HCT116 (cell line): ENCODE data around the gene ORC6. TPM values are rescaled to one million over a fixed set of nuclear protein-coding genes. Genes with fewer than 3 reads are reported as not detected.
A peak's percentile ranks its signal among the peaks of the same experiment; 100 is the strongest.
"Not testable (repeated sequence)": the region's sequence is repeated elsewhere in the genome, so short reads cannot be mapped to it uniquely, and the experiment has no call there.

Experiments used
- ATAC-seq: fragments of 200-7000 bp; cut with Tn5 transposase; 2 replicates; pipeline ENCODE4 v1.9.1; 2020; ENCODE audit warnings: mild to moderate bottlenecking, moderate library complexity
- BruUV-seq: library from RNA; stranded (reverse); fragments of 400-500 nt; replicated peaks from 2 replicates; lab custom pipeline; 2021; lab: Mats Ljungman, UMichigan
- CTCF ChIA-PET: fragments of 300-600 bp; sonication (Branson Sonifier 250); formaldehyde crosslinking; loops from one replicate; lab custom pipeline; 2021; ENCODE audit warnings: antibody characterized with exemption; lab: Charles Lee
- POLR2A ChIA-PET: fragments of 300-600, 350-600 bp; sonication (Branson Sonifier 250); formaldehyde crosslinking; loops from one replicate; lab custom pipeline; 2021; ENCODE audit warnings: antibody characterized with exemption; lab: Charles Lee
- RAD21 ChIA-PET, 2 experiments: fragments of 300-600 bp; sonication (Branson Sonifier 250); formaldehyde crosslinking; loops; one replicate each; lab custom pipeline; 2023; ENCODE audit warnings: low total read pairs in 2 of 2; ENCODE audit not compliant: uncharacterized antibody in 2 of 2, unreplicated experiment in 2 of 2, low non-redundant PET in 1 of 2; lab: Charles Lee
- DNase-seq: peaks from one replicate; pipeline ENCODE4 v3.0.0-alpha.2; 2010; ENCODE audit warnings: low read depth, low spot score
- H2AFZ ChIP-seq: fragments of 200-600 bp; shearing (Covaris generic), sonication (generic); 2 replicates; pipeline ENCODE4 v1.6.1; 2017; ENCODE audit warnings: low read depth, mixed run types, mixed read lengths, antibody characterized with exemption, low read length; ENCODE audit not compliant: poor library complexity, severe bottlenecking
- H3K27ac ChIP-seq: 2 replicates; pipeline ENCODE4 v1.5.1; 2012; ENCODE audit warnings: low read depth, low read length
- H3K27me3 ChIP-seq: fragments of 200-600 bp; sonication (generic); 2 replicates; pipeline ENCODE4 v1.6.1; 2016; ENCODE audit warnings: mixed run types, low read length, mixed read lengths; ENCODE audit not compliant: insufficient read depth
- H3K36me3 ChIP-seq, 2 experiments: fragments of 200-500 bp in 1 of 2; fragments of 200-600 bp in 1 of 2; sonication (Bioruptor generic) in 1 of 2; sonication (generic) in 1 of 2; 2 replicates each; pipeline versions ENCODE4 v1.5.1 to v1.6.1; 2014 to 2016; ENCODE audit warnings: low read length in 2 of 2, inconsistent platforms in 1 of 2, mixed read lengths in 1 of 2, mixed run types in 1 of 2; ENCODE audit not compliant: insufficient read depth in 2 of 2, control insufficient read depth in 1 of 2
- H3K4me1 ChIP-seq, 2 experiments: fragments of 200-600 bp in 1 of 2; sonication (generic) in 1 of 2; 2 replicates each; pipeline versions ENCODE4 v1.5.1 to v1.6.1; 2012 to 2017; ENCODE audit warnings: low read length in 2 of 2, inconsistent platforms in 1 of 2, mild to moderate bottlenecking in 1 of 2, mixed read lengths in 1 of 2, mixed run types in 1 of 2, moderate library complexity in 1 of 2; ENCODE audit not compliant: insufficient read depth in 2 of 2, control insufficient read depth in 1 of 2
- H3K4me2 ChIP-seq: fragments of 200-600 bp; sonication (generic); 2 replicates; pipeline ENCODE4 v1.6.1; 2017; ENCODE audit warnings: mixed run types, low read length, mixed read lengths
- H3K4me3 ChIP-seq, 2 experiments: fragments of 200-600 bp in 1 of 2; sonication (generic) in 1 of 2; replicated peaks in 1 of 2; 2 replicates each; pipeline ENCODE4 v1.5.1; 2011 to 2016; ENCODE audit warnings: low read length in 2 of 2, control low read depth in 1 of 2, low read depth in 1 of 2, mild to moderate bottlenecking in 1 of 2, mixed read lengths in 1 of 2, mixed run types in 1 of 2
- H3K79me2 ChIP-seq: fragments of 200-600 bp; sonication (generic); 2 replicates; pipeline ENCODE4 v1.6.1; 2017; ENCODE audit warnings: mild to moderate bottlenecking, mixed run types, low read length, moderate library complexity, mixed read lengths; ENCODE audit not compliant: insufficient read depth
- H3K9ac ChIP-seq: fragments of 200-600 bp; sonication (generic); 2 replicates; pipeline ENCODE4 v1.6.1; 2016; ENCODE audit warnings: low read length, mixed read lengths
- H3K9me2 ChIP-seq: fragments of 200-600 bp; sonication (generic), shearing (Covaris generic); 2 replicates; pipeline ENCODE4 v1.6.1; 2017; ENCODE audit warnings: mixed run types, mild to moderate bottlenecking, moderate library complexity; ENCODE audit not compliant: insufficient read depth
- H3K9me3 ChIP-seq, 2 experiments: fragments of 200-500 bp in 1 of 2; fragments of 200-600 bp in 1 of 2; sonication (Bioruptor generic) in 1 of 2; sonication (generic) in 1 of 2; 2 replicates each; pipeline ENCODE4 v1.6.1; 2014 to 2017; ENCODE audit warnings: low read length in 2 of 2, mixed read lengths in 2 of 2, inconsistent platforms in 1 of 2, low read depth in 1 of 2, mild to moderate bottlenecking in 1 of 2, mixed run types in 1 of 2, moderate library complexity in 1 of 2; ENCODE audit not compliant: control insufficient read depth in 1 of 2, insufficient read depth in 1 of 2
- H4K20me1 ChIP-seq: fragments of 200-600 bp; sonication (generic), shearing (Covaris generic); 2 replicates; pipeline ENCODE4 v1.6.1; 2017; ENCODE audit warnings: mixed run types, mild to moderate bottlenecking, moderate library complexity; ENCODE audit not compliant: insufficient read depth
- CBX3 ChIP-seq: IDR thresholded peaks from 2 replicates; pipeline ENCODE4 v1.6.1; 2012; ENCODE audit warnings: low read depth
- EGR1 ChIP-seq: IDR thresholded peaks from 2 replicates; pipeline ENCODE4 v1.6.1; 2012; ENCODE audit warnings: low read depth
- RAD21 ChIP-seq: IDR thresholded peaks from 2 replicates; pipeline ENCODE4 v1.6.1; 2012; ENCODE audit warnings: low read depth, mild to moderate bottlenecking
- YY1 ChIP-seq: IDR thresholded peaks from 2 replicates; pipeline ENCODE4 v1.6.1; 2011; ENCODE audit warnings: low read length, low read depth, moderate library complexity, mild to moderate bottlenecking; ENCODE audit not compliant: insufficient replicate concordance; ENCODE audit errors: extremely low read depth
- ZFX ChIP-seq: fragments of 450-650 bp; IDR thresholded peaks from 2 replicates; pipeline ENCODE4 v1.6.1; 2017
- intact Hi-C: fragments of 100-400 bp; cut with micrococcal nuclease; formaldehyde crosslinking; loops from 2 replicates; pipeline ENCODE4 v1.10.0; 2022
- total RNA-seq: library from RNA; stranded (reverse); gene quantifications from one replicate; pipeline ENCODE4 v1.2.1, GENCODE V29; 2021; ENCODE audit not compliant: unreplicated experiment
- TF ChIP-seq, protein P1 (sequence below): IDR thresholded peaks from 2 replicates; pipeline ENCODE4 v1.6.1; 2012
- TF ChIP-seq, protein P2 (sequence below), 3 experiments: fragments of 200-600 bp in 1 of 3; sonication (generic) in 1 of 3; IDR thresholded peaks in 2 of 3; conservative IDR thresholded peaks in 1 of 3; 2 replicates each; pipeline ENCODE4 v1.5.1; 2012 to 2017; ENCODE audit warnings: low read depth in 2 of 3, low read length in 2 of 3, antibody characterized with exemption in 1 of 3, borderline replicate concordance in 1 of 3, control low read depth in 1 of 3, mild to moderate bottlenecking in 1 of 3, mixed read lengths in 1 of 3, mixed run types in 1 of 3, moderate library complexity in 1 of 3; ENCODE audit not compliant: insufficient read depth in 1 of 3
- TF ChIP-seq, protein P3 (sequence below): IDR thresholded peaks from 2 replicates; pipeline ENCODE4 v1.6.1; 2012

Gene ORC6
- total RNA-seq, 1 experiment from 2014 or later, result 44.7 TPM

DNA sequence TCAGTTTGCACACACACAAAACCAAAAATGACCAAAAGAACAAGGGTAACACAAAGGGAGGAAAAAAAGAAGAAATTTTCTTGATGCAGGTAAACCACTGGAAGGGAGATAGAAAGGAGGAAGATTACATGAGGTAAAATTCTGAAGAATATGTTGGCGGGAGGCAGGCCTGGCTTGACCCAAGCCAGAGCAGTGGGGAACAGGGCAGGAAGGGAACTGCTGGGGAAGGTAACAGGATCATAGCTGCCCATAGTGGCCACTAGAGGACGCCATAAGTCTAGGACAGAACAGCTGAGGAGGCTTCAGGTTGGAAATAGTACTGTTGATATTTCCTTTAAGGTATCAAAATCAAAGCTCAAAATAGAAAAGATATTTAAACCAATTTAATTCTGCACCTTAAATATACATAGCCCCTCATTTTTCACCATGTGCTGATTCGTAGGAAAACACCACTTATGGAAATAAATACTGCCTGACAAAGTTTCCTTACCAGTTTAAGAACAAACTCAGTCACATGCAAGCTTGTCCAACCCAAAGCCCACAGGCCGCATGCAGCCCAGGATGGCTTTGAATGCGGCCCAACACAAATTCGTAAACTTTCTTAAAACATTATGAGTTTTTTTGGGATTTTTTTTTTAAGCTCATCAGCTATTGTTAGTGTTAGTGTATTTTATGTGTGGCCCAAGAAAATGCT lies 16.0 kb upstream of the ORC6 start:
- ChIA-PET CTCF (interaction anchor here (0.6 to 4.3 kb wide), 24 partner anchors 9 to 1491 kb away, joined by 3 to 51 read pairs (median 4); partner anchors contain the start of gene ORC6), POLR2A (no interaction called here), RAD21 (no interaction called here)
- no peak overlapping the region for H3K4me2 ChIP-seq
- H2AFZ ChIP-seq, result no peak overlapping the region
- no peaks in the 10 kb centered on the region for H3K9me2 ChIP-seq
- H3K79me2 ChIP-seq, result peaks cover 4% of the 10 kb centered on the region
- intact Hi-C loops, result loop anchor here (2.0 to 5.0 kb wide), 4 partner anchors 123 to 1494 kb away; no protein-coding TSS in a partner anchor
- peak; percentile 51 for DNase-seq
- H3K27me3 ChIP-seq, result no peaks in the 10 kb centered on the region
- ATAC-seq, result peak; percentile 100
- no peaks in the 10 kb centered on the region for H3K9me3 ChIP-seq
- no peaks in the 10 kb centered on the region for H3K4me1 ChIP-seq
- no peak overlapping the region for H3K4me3 ChIP-seq
- TF ChIP-seq, protein P1, sequence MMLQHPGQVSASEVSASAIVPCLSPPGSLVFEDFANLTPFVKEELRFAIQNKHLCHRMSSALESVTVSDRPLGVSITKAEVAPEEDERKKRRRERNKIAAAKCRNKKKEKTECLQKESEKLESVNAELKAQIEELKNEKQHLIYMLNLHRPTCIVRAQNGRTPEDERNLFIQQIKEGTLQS, result no peak
- peak; percentile 76 for TF ChIP-seq RAD21
- TF ChIP-seq EGR1, result no peak
- no peak for TF ChIP-seq YY1
- TF ChIP-seq, protein P2, sequence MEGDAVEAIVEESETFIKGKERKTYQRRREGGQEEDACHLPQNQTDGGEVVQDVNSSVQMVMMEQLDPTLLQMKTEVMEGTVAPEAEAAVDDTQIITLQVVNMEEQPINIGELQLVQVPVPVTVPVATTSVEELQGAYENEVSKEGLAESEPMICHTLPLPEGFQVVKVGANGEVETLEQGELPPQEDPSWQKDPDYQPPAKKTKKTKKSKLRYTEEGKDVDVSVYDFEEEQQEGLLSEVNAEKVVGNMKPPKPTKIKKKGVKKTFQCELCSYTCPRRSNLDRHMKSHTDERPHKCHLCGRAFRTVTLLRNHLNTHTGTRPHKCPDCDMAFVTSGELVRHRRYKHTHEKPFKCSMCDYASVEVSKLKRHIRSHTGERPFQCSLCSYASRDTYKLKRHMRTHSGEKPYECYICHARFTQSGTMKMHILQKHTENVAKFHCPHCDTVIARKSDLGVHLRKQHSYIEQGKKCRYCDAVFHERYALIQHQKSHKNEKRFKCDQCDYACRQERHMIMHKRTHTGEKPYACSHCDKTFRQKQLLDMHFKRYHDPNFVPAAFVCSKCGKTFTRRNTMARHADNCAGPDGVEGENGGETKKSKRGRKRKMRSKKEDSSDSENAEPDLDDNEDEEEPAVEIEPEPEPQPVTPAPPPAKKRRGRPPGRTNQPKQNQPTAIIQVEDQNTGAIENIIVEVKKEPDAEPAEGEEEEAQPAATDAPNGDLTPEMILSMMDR (IDR thresholded peaks at IDR 0.05 in 2 of 3, conservative IDR thresholded peaks at IDR 0.05 in 1 of 3; ENCODE audit: borderline replicate concordance in 1 of 3, insufficient read depth in 1 of 3, low read depth in 2 of 3, low read length in 2 of 3), result peak; percentile 46 to 99 (median 98); a peak in 5 of 6 replicates
- TF ChIP-seq, protein P3, sequence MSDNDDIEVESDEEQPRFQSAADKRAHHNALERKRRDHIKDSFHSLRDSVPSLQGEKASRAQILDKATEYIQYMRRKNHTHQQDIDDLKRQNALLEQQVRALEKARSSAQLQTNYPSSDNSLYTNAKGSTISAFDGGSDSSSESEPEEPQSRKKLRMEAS, result no peak
- TF ChIP-seq CBX3, result no peak
- no peak for TF ChIP-seq ZFX
- no peak overlapping the region for H3K27ac ChIP-seq
- H3K9ac ChIP-seq, result no peak overlapping the region
- H3K36me3 ChIP-seq, result peaks cover 32 to 56% of the 10 kb centered on the region in 2 experiments
- no peaks in the 10 kb centered on the region for H4K20me1 ChIP-seq
- no TSS peak for BruUV-seq

DNA sequence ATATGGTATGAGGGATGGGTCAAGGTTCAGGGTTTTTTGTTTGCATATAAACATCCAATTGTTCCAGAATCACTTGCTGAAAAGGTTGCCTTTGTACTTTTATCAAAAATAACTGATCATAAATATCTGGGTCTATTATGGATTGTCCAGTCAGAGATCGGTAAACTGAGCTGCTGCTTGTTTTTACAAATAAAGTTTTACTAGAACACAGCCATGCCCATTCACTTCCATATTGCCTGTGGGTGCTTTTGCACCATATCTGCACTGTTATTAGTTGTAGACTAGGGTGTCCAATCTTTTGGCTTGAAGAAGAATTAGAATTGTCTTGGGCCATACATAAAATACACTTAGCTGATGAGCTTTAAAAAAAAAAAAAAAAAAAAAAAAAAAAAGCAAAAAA lies 11.5 kb upstream of the ORC6 start:
- H3K9ac ChIP-seq, H3K27me3 ChIP-seq, H3K4me1 ChIP-seq, ATAC-seq, BruUV-seq, H3K9me2 ChIP-seq, DNase-seq, H3K4me2 ChIP-seq, H4K20me1 ChIP-seq, H3K27ac ChIP-seq, CTCF ChIA-PET, H3K9me3 ChIP-seq, H3K4me3 ChIP-seq, intact Hi-C loops, POLR2A ChIA-PET, H2AFZ ChIP-seq: not testable (repeated sequence)
- H3K36me3 ChIP-seq, result peaks cover 26 to 46% of the 10 kb centered on the region in 2 experiments
- peaks cover 17% of the 10 kb centered on the region for H3K79me2 ChIP-seq
- RAD21 ChIA-PET, result interaction anchor here in 1 of 2 experiments (1.3 kb wide), 1 partner anchor 48 kb away, joined by 4 read pairs; no protein-coding TSS in a partner anchor

DNA sequence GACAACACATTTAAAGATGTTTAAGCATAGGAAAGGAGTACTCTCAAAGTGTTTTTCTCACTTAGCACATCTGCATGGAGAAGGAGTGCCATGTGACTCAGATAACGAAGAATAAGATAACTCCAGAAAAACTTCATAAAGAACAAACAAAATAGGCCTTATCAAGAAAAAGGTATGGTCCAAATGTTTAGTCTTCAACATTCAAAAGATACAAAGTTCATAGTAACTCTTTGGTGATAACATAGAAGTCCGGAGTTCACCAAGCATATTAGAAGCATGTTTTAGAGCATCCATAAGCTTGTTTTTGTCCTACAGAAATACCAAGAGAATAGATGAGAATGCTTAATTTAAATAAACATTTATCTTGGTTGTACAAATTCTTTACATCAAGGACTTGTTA lies 7.6 kb upstream of the ORC6 start:
- H3K4me1 ChIP-seq, H3K27ac ChIP-seq, RAD21 ChIA-PET, CTCF ChIA-PET, H3K9me2 ChIP-seq, H3K4me2 ChIP-seq, intact Hi-C loops, BruUV-seq, H3K9me3 ChIP-seq, H3K4me3 ChIP-seq, H2AFZ ChIP-seq, H3K9ac ChIP-seq, DNase-seq, POLR2A ChIA-PET, H3K27me3 ChIP-seq, ATAC-seq: not testable (repeated sequence)
- H3K79me2 ChIP-seq, result peaks cover 57% of the 10 kb centered on the region
- H4K20me1 ChIP-seq, result peaks cover 11% of the 10 kb centered on the region; the same call in 1 of the 2 replicates
- peaks cover 19 to 27% of the 10 kb centered on the region in 2 experiments for H3K36me3 ChIP-seq
